Suprapubic skin (tissue), 4 donors: ENCODE results near the gene AFG1L. TPM values are rescaled to one million over a fixed set of nuclear protein-coding genes. Genes with fewer than 3 reads are reported as not detected.

Experiments used
- DNase-seq, 2 donors: peaks; one replicate each; pipeline ENCODE4 v3.0.0-alpha.2; 2019; ENCODE audit warnings: low spot score in 2 of 2
- H3K27ac ChIP-seq: fragments of 200-600 bp; sonication (generic); one replicate; pipeline ENCODE4 v1.5.1; 2019
- H3K27me3 ChIP-seq: fragments of 200-600 bp; sonication (generic); one replicate; pipeline ENCODE4 v1.5.1; 2019
- H3K36me3 ChIP-seq: fragments of 200-600 bp; sonication (generic); one replicate; pipeline ENCODE4 v1.5.1; 2019
- H3K4me1 ChIP-seq: fragments of 200-600 bp; sonication (generic); one replicate; pipeline ENCODE4 v1.5.1; 2019
- H3K4me3 ChIP-seq: fragments of 200-600 bp; sonication (generic); one replicate; pipeline ENCODE4 v1.5.1; 2019; ENCODE audit warnings: mild to moderate bottlenecking
- H3K9me3 ChIP-seq: fragments of 200-600 bp; sonication (generic); one replicate; pipeline ENCODE4 v1.5.1; 2019
- EP300 ChIP-seq: sonication (generic); formaldehyde crosslinking; IDR thresholded peaks from one replicate; pipeline ENCODE4 v1.6.1; 2017; ENCODE audit warnings: antibody characterized with exemption
- POLR2A ChIP-seq, 2 donors: fragments of 450-650 bp; IDR thresholded peaks; one replicate each; pipeline ENCODE4 v1.6.1; 2017; ENCODE audit warnings: antibody characterized with exemption in 2 of 2, mild to moderate bottlenecking in 2 of 2, moderate library complexity in 2 of 2
- POLR2AphosphoS5 ChIP-seq, 3 donors: sonication (generic); formaldehyde crosslinking; IDR thresholded peaks; one replicate each; pipeline ENCODE4 v1.6.1; 2017; ENCODE audit warnings: antibody characterized with exemption in 3 of 3
- WGBS: methylation state at CpG from one replicate; pipeline ENCODE4 v1.1.5; 2018; 5-methylcytosine and 5-hydroxymethylcytosine counted together
- total RNA-seq, 4 donors: library from RNA; depleted of rRNA; stranded (reverse); fragments of >200 nt; gene quantifications; one replicate each; pipeline ENCODE4 v1.1.0, GENCODE V29; 2016
- TF ChIP-seq, protein P1 (sequence below), 2 donors: fragments of 200-600 bp in 1 of 2; fragments of 450-650 bp in 1 of 2; sonication (generic) in 1 of 2; IDR thresholded peaks; one replicate each; pipeline ENCODE4 v1.5.1; 2016 to 2019; ENCODE audit warnings: antibody characterized with exemption in 2 of 2, mild to moderate bottlenecking in 1 of 2, moderate library complexity in 1 of 2

AFG1L gene
- total RNA-seq, 4 donors from 2014 or later = 1.3 to 7.4 (median 3.0) TPM

DNA sequence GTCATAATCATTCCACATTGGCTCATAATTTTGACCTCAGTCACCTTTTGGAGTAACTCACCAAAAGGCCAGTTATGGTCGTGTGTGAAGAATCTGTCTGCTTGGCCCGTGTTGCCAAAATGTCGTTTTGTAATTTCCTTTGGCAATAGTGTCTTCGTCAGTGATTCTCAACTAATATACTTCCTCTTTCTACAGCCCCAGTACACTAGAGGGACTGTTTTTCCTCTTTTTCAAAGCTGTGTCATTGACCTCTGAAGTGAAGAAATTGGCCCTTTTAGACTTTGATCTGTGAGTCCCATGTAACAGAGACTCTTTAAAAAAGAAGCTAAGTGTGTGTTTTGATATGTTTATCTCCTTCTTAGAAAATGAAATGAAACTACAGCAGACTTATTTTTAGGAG, 271.0 kb downstream of the AFG1L start:
- Histone ChIP-seq H3K4me1 (peaks cover 67% of the 10 kb centered on the region), H3K36me3 (peaks cover 41% of the 10 kb centered on the region), H3K4me3 (peak overlapping the region; percentile 89), H3K27me3 (no peaks in the 10 kb centered on the region), H3K27ac (peak overlapping the region; percentile 73), H3K9me3 (no peaks in the 10 kb centered on the region)
- 2% methylated on average over 4 of the region's 4 CpGs for WGBS
- TF ChIP-seq, protein P1, sequence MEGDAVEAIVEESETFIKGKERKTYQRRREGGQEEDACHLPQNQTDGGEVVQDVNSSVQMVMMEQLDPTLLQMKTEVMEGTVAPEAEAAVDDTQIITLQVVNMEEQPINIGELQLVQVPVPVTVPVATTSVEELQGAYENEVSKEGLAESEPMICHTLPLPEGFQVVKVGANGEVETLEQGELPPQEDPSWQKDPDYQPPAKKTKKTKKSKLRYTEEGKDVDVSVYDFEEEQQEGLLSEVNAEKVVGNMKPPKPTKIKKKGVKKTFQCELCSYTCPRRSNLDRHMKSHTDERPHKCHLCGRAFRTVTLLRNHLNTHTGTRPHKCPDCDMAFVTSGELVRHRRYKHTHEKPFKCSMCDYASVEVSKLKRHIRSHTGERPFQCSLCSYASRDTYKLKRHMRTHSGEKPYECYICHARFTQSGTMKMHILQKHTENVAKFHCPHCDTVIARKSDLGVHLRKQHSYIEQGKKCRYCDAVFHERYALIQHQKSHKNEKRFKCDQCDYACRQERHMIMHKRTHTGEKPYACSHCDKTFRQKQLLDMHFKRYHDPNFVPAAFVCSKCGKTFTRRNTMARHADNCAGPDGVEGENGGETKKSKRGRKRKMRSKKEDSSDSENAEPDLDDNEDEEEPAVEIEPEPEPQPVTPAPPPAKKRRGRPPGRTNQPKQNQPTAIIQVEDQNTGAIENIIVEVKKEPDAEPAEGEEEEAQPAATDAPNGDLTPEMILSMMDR (IDR thresholded peaks at IDR 0.05) = peak in 1 of 2 donors; percentile 12
- no peak for TF ChIP-seq EP300
- peak in 2 of 3 donors; percentile 74 to 75 for TF ChIP-seq POLR2AphosphoS5 (IDR thresholded peaks at IDR 0.05)
- no peak for TF ChIP-seq POLR2A (IDR thresholded peaks at IDR 0.05)
- peak in 1 of 2 donors; percentile 82 for DNase-seq

DNA sequence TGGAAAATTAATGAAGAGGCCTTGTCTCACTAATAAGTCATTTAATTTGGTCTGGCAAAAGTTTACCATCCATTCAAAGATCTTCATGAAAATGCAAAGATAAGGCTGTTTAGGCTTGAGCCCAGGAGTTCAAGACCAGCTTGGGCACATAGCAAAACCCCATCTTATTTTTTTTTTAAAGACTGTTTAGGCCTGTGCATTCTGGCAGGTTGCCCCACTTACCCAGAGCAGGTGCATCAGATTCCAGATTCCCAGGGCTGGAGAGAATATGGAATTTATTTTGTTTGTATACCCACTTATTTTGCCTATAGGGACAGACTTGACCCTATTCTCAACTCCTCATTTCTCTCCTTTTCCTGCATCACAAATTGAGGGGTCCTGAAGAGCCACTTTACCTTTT, 271.6 kb downstream of the AFG1L start:
- TF ChIP-seq POLR2AphosphoS5 (IDR thresholded peaks at IDR 0.05) (no peak), POLR2A (IDR thresholded peaks at IDR 0.05) (no peak)
- Histone ChIP-seq H3K27me3 (no peaks in the 10 kb centered on the region), H3K27ac (peak overlapping the region; percentile 73), H3K4me3 (no peak overlapping the region), H3K4me1 (peaks cover 67% of the 10 kb centered on the region), H3K9me3 (no peaks in the 10 kb centered on the region), H3K36me3 (peaks cover 46% of the 10 kb centered on the region)
- DNase-seq = no peak

DNA sequence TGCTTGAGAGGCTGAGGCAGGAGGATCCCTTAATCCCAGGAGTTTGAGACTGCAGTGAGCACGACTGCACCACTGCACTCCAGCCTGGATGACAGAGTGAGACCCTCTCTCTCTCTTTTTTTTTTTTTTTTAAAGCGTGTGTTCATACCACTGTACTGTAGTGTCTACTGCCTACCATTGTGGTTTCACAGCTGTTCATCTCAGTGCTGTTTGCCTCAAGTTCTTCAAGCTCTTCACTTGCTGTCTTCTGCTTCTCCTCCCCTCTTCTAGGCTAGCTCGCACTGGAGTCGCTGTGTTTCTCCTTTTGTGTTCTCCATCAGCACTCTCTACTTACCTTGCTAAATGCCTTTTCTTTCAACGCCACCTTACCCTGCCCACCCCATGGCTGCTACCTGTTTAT, 273.2 kb downstream of the AFG1L start:
- H3K9me3 ChIP-seq = no peaks in the 10 kb centered on the region
- 88% methylated on average over 5 of the region's 5 CpGs for WGBS
- peaks cover 62% of the 10 kb centered on the region for H3K36me3 ChIP-seq
- no peak for DNase-seq
- TF ChIP-seq POLR2A (IDR thresholded peaks at IDR 0.05) (no peak), EP300 (no peak), POLR2AphosphoS5 (IDR thresholded peaks at IDR 0.05) (no peak)
- TF ChIP-seq, protein P1 (IDR thresholded peaks at IDR 0.05) = no peak
- H3K27ac ChIP-seq = no peak overlapping the region
- no peak overlapping the region for H3K4me3 ChIP-seq
- H3K27me3 ChIP-seq = no peaks in the 10 kb centered on the region
- H3K4me1 ChIP-seq = peaks cover 54% of the 10 kb centered on the region

DNA sequence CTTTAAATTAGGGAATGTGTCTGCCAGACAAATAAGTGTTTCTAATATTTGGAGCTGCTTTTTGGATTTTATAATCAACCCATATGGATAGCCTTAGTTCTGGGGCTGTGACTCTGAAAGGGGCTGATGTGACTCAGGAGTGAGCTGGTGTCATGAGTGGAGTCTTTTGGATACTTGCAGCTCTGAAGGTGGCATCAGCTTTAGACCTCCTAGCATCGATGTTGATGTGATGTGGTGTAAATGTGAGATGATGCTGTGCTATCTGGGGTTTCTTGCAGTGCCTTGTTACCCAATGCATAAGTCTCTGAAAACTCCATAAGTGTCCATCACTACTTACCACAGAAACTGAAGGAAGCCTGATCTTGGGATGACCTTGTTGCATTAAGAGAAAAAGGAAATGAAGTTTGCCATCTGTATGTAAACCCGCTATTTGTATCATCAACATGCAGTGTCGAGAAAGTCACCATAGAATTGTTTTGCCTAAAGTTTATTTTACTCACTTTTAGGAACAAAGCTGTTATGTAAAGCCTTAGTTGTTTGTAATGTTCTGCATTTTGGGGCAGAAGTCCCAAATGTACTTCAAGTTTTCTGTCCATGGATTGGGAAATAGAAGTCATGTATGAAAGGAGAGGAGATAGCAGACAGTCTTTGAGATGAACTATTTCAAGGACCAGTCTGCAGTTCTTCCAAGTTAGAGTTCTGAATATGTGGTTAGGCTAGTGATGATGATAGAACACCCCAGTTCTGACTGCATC, 273.9 kb downstream of the AFG1L start:
- H3K9me3 ChIP-seq = no peaks in the 10 kb centered on the region
- H3K27me3 ChIP-seq = no peaks in the 10 kb centered on the region
- H3K4me1 ChIP-seq = peaks cover 49% of the 10 kb centered on the region
- TF ChIP-seq EP300 (no peak), POLR2AphosphoS5 (IDR thresholded peaks at IDR 0.05) (no peak), POLR2A (IDR thresholded peaks at IDR 0.05) (no peak)
- TF ChIP-seq, protein P1 (IDR thresholded peaks at IDR 0.05) = no peak
- H3K4me3 ChIP-seq = no peak overlapping the region
- DNase-seq = no peak
- peaks cover 62% of the 10 kb centered on the region for H3K36me3 ChIP-seq
- 81% methylated on average over 3 of the region's 3 CpGs for WGBS
- no peak overlapping the region for H3K27ac ChIP-seq

DNA sequence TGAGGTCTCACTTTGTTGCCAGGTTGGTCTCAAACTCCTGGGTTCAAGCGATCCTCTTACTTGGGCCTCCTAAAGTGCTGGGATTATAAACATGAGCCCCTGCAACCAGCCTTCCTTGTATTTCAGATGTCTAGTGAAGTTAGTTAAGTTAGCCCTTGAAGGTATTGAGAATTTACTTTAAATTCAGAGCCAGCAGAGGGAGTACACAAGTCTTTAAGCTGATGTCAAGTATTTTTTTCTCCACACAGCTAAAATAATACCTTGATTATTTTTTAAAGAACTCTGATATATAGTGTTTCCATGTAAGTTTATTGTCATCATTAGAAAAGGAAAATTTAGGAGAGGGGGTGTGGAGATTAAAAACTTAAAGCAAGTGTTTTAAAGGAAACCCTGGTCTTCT, 275.7 kb downstream of the AFG1L start:
- no peaks in the 10 kb centered on the region for H3K27me3 ChIP-seq
- H3K36me3 ChIP-seq = peaks cover 62% of the 10 kb centered on the region
- WGBS = 100% methylated on average over 1 of the region's 1 CpG
- no peak for DNase-seq
- no peaks in the 10 kb centered on the region for H3K9me3 ChIP-seq
- no peak overlapping the region for H3K27ac ChIP-seq
- peaks cover 48% of the 10 kb centered on the region for H3K4me1 ChIP-seq
- H3K4me3 ChIP-seq = no peak overlapping the region
- TF ChIP-seq, protein P1 (IDR thresholded peaks at IDR 0.05) = no peak
- TF ChIP-seq POLR2A (IDR thresholded peaks at IDR 0.05) = no peak
- no peak for TF ChIP-seq EP300
- no peak for TF ChIP-seq POLR2AphosphoS5 (IDR thresholded peaks at IDR 0.05)
